GM19372 (cell line): ENCODE measurements around the gene NTN1.
A peak's percentile ranks its signal among the peaks of the same experiment; 100 is the strongest.

Experiments used
- ATAC-seq: cut with Tn5 transposase; IDR thresholded peaks from one replicate; pipeline ENCODE4 v1.9.1; 2021; ENCODE audit warnings: mild to moderate bottlenecking, low read depth, moderate library complexity; ENCODE audit not compliant: unreplicated experiment

NTN1 gene

GRCh38 chr17:9183306-9183705, 162.0 kb downstream of the NTN1 start:
- no peak for ATAC-seq

- ATAC-seq = no peak
These were observed 163.8 kb downstream of the NTN1 start for GRCh38 chr17:9185142-9185541.

DNA sequence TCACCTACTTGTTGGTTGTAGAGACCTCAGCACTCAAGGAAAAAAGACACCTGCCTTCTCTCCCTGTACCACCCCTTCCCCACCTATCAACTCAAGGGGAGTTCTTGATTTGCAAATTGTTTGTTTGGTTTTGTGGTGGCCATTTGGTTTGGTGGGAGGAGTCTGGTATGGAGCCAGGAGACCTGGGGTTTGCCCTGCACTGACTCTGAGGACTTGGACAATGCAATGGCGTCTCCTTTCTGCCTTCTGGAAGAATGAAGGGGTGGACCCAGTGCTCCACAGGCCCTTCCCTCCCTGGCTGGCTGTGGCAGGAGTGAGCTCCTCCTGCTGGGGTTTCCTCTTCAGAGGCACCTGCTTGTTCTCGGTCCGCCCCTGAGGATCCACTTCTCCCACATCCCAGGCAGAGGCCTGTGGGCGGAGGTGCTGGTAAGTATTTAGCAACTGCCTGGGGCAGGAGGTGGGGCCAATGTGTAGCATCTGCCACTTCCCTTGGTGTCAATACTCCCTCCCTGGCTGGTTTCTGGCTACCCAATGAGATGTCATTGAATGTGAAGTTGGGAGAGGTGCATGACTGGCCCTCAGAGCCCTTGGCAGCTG, 164.5 kb downstream of the NTN1 start:
- ATAC-seq = no peak

DNA sequence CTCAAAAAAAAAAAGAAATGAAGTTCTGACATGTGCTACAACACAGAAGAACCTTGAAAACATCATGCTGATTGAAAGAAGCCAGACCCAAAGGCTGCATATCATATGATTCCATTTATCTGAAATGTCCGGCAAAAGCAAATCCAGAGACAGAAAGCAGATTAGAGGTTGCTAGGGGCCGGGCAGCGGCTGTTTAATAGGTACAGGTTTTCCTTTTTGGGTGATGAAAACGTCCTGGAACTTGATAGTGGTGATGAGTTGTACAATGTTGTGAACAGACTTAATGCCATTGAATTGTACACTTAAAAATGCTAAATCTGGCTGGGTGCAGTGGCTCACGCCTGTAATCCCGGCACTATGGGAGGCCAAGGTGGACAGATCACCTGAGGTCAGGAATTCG, 166.5 kb downstream of the NTN1 start:
- no peak for ATAC-seq

- ATAC-seq = no peak
These were observed 167.1 kb downstream of the NTN1 start for GRCh38 chr17:9188367-9188766.

DNA sequence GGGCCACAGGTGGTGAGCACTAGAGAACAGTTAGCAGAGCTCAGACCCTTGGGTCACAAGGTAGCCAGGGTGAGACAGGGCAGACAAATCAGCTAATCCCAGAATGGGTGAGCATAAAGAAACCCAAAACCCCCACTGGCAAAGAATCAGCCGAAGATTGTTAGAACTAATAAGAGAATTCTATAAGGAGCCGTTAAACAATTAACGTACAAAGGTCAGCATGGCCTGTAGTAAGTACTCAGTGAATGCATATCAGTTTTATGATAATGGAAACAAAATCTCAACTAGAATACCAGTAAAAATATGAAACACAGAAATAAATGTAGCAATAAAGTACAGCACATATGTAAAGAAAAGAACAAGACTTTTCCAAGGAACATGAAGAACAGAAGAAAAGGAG, 168.6 kb downstream of the NTN1 start:
- ATAC-seq = no peak

- no peak for ATAC-seq
These were observed 170.7 kb downstream of the NTN1 start for GRCh38 chr17:9192010-9192409.

- ATAC-seq = no peak
These were observed 174.1 kb downstream of the NTN1 start for GRCh38 chr17:9195411-9195810.

DNA sequence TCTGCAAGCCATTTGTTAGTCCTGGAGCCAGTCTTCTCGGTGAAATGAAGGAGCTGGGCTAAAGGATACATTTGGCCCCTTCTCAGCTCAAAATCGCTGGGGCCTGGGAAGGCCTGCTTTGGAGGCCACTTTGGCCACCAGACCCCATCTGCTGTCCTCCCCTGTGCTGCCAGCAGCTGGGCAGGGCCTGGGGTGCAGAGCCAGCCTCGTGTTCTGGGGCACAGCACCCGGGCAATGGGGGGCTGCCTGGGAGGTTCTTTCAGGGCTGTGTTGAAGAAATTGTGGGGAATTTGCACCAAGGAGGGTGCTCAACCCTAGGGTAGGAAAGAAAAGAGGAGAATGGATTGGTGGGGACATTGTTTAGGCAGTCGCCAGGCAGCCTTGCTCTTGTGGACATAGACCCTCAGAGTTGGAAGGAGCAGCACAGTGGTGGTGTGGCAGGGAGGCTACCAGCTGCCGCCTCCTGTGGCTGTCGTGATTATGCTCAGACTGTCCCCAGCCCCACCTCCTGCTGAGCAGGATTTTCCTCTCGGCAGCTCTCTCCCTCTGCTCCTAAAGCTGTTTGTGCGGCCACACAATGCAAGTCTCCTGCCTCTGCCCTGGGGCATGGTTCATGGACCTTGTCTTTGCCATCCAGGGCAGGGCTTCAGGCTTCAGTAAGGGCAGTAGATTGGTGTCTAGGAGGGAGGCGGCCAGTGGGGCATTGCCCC, 174.8 kb downstream of the NTN1 start:
- no peak for ATAC-seq

DNA sequence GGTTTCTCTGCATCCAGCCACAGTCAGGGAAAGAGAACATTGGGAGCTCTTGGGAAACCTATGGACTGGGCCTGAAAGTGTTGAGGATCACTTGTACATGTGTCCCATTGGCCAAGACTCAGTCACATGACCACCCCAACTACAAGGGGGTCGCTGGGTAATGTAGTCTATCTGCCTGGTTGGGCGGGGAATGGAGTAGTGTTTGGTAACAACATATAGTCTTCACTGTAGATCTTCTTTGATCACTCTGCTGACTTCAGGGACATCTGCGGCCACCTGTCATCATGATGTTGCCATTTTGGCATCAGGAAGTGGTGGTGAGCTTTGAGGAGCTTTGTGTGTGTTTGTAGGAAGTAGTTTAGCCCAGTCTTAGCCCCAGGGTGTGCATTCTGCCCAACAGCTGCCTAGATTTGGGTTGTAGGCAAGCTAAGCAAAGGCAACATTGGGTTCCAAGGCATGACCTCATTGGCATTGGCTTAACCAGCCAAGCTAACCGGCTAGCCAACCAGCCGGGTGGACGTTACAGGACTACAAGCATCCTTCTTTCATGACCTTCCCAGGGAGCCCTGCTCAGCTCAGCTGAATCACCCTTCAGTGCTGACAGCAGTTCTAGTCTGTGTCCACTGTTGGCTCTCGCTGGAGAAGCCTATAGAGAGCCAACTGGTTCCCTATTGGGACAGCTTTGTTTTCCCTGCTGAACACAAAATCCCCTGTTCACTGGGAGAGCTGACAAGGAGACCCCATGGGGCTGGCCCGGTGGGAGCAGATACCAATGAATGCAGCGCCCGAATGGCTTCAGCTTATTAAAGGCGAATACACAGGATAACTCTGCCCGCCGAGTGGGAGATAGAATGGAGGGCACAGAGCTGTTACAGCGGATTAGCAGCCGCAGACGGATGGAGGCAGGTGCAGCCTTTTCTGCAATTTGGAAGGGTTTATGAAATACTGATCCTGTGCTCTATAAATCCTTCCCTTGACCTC, 178.6 kb downstream of the NTN1 start:
- no peak for ATAC-seq

- peak; percentile 77 for ATAC-seq
These were observed 179.5 kb downstream of the NTN1 start for GRCh38 chr17:9200699-9201359.

DNA sequence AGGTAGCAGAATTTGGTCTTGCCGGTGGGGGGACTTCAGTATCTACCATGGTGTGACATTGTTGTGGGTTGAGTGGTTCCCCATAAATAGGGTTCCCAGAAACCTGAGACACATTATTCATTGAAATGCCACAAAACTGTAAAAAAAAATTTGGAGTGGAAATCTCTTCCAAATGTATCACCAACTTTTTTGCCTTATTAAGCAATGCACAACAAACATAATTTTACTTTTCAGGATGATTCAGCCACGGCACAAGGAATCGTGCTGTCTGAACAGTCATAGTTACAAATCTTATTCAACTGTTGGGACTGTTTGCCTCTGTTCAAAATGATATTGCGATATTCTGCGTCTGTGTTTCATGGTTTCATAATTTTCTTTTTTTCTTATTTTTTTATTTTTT, 181.2 kb downstream of the NTN1 start:
- no peak for ATAC-seq

GRCh38 chr17:9203771-9204425, 182.6 kb downstream of the NTN1 start:
- no peak for ATAC-seq

- no peak for ATAC-seq
These were observed 183.5 kb downstream of the NTN1 start for GRCh38 chr17:9204637-9205329.

GRCh38 chr17:9205520-9206409, 184.5 kb downstream of the NTN1 start:
- no peak for ATAC-seq

- no peak for ATAC-seq
These were observed 185.0 kb downstream of the NTN1 start for GRCh38 chr17:9206410-9206703.

- ATAC-seq = no peak
These were observed 185.5 kb downstream of the NTN1 start for GRCh38 chr17:9206741-9207332.

DNA sequence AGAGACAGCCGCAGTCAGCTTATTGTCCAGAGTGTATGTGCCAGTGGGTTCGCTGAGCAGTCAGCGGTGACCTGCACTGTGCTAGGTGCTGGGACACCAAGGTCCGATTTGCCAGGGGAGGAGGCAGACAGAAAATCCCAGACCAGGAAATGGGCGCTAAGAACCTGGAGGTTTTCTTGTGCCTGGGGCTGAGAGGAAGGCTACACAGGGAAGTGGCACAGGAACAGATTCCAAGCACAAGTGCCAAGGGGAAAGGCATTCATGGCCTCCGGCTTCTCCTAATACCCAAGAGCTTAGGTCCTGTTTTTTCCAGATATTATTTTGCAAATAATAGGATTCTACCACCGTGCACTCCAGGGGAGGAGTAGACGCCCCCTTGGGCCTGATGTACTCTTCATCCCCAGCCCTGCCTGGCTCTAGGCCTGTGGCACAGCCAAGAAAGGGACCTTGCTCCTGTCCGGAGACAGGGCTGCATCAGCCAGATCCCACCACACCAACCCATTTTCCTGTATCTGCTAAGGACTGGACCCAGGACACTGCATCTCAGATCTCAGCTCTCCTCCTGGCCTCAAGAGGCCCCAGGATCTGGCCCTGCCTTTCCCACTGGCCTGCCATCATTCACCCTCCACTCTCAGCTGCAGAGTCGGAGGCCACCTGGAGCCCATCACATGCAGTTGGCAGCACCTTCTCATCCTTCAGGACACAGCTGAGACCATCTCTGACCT, 187.2 kb downstream of the NTN1 start:
- no peak for ATAC-seq
